Liver (tissue), 3 donors: ENCODE measurements around the gene CDC20.

Experiments used
- EGR1 ChIP-seq, 2 donors: IDR thresholded peaks; 2 replicates each; pipeline ENCODE4 v1.6.1; 2016 to 2018; ENCODE audit warnings: antibody characterized with exemption in 2 of 2, low read depth in 2 of 2
- FOXA1 ChIP-seq: IDR thresholded peaks from 2 replicates; pipeline ENCODE4 v1.6.1; 2016; ENCODE audit warnings: antibody characterized with exemption
- JUND ChIP-seq, 2 donors: IDR thresholded peaks; 2 replicates each; pipeline ENCODE4 v1.6.1; 2016; ENCODE audit warnings: antibody characterized with exemption in 2 of 2
- RAD21 ChIP-seq, 2 donors: IDR thresholded peaks; 2 replicates each; pipeline ENCODE4 v1.6.1; 2016; ENCODE audit warnings: antibody characterized with exemption in 2 of 2, mild to moderate bottlenecking in 2 of 2
- REST ChIP-seq: IDR thresholded peaks from 2 replicates; pipeline ENCODE4 v1.6.1; 2016; ENCODE audit warnings: antibody characterized with exemption, mild to moderate bottlenecking
- SP1 ChIP-seq: IDR thresholded peaks from 2 replicates; pipeline ENCODE4 v1.6.1; 2018; ENCODE audit warnings: antibody characterized with exemption, mild to moderate bottlenecking
- TAF1 ChIP-seq: conservative IDR thresholded peaks from 2 replicates; pipeline ENCODE4 v1.6.1; 2016; ENCODE audit warnings: antibody characterized with exemption, mild to moderate bottlenecking
- YY1 ChIP-seq: IDR thresholded peaks from 2 replicates; pipeline ENCODE4 v1.6.1; 2016; ENCODE audit warnings: antibody characterized with exemption, mild to moderate bottlenecking
- TF ChIP-seq, protein P1 (sequence below): fragments of 150-350 bp; IDR thresholded peaks from 2 replicates; pipeline ENCODE4 v1.5.1; 2017; ENCODE audit warnings: improper control_type of control experiment, low read depth, low read length; ENCODE audit not compliant: missing input control
- donor health status: healthy.
- donor health status: healthy.

DNA sequence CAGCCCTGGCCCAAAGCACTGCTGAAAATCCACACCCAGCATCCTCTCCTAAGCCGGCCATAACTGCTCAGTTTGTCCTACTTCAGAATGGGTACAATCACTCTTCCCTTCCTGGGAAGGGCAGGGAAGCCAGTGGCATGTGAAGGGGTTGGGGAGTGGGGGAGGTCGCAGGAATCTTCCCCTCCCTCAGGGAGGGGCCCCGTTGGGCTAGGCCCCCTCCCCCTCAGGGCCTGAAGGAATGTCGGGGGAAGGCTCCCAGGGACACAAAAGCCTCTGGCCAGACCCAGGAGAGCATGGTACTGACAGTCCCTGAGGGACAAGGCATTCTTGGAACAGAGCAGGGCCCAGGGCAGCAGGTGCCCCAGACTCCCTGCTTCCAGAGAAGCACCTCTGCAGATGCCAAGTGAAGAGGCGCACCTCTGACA is 7.8 kb downstream of the CDC20 start:
- TF ChIP-seq, protein P1, sequence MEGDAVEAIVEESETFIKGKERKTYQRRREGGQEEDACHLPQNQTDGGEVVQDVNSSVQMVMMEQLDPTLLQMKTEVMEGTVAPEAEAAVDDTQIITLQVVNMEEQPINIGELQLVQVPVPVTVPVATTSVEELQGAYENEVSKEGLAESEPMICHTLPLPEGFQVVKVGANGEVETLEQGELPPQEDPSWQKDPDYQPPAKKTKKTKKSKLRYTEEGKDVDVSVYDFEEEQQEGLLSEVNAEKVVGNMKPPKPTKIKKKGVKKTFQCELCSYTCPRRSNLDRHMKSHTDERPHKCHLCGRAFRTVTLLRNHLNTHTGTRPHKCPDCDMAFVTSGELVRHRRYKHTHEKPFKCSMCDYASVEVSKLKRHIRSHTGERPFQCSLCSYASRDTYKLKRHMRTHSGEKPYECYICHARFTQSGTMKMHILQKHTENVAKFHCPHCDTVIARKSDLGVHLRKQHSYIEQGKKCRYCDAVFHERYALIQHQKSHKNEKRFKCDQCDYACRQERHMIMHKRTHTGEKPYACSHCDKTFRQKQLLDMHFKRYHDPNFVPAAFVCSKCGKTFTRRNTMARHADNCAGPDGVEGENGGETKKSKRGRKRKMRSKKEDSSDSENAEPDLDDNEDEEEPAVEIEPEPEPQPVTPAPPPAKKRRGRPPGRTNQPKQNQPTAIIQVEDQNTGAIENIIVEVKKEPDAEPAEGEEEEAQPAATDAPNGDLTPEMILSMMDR = no peak
- no peak for TF ChIP-seq RAD21 (IDR thresholded peaks at IDR 0.05)
- TF ChIP-seq SP1 = no peak
- no peak for TF ChIP-seq JUND (IDR thresholded peaks at IDR 0.05)
- no peak for TF ChIP-seq YY1
- no peak for TF ChIP-seq REST
- no peak for TF ChIP-seq FOXA1
- no peak for TF ChIP-seq EGR1 (IDR thresholded peaks at IDR 0.05; ENCODE audit: low read depth in 2 of 2)
- no peak for TF ChIP-seq TAF1
